ENCODE results near the gene NFATC2IP.
"Not testable (repeated sequence)": the region's sequence is repeated elsewhere in the genome, so short reads cannot be mapped to it uniquely, and the experiment has no call there.

The NFATC2IP gene

GRCh38 chr16:28967156-28967555 lies 16.4 kb downstream of the NFATC2IP start:
- no peak for DNase-seq

- DNase-seq: not testable (repeated sequence)
These were observed 19.0 kb downstream of the NFATC2IP start for GRCh38 chr16:28969696-28970095.

GRCh38 chr16:28974007-28974436 lies 23.3 kb downstream of the NFATC2IP start:
- peak in 44 of 56 donors; percentile 10 to 71 (median 46) for DNase-seq

GRCh38 chr16:28974437-28975157 lies 23.9 kb downstream of the NFATC2IP start, which contains the start of gene SPNS1:
TSS of gene SPNS1 (plus strand) at chr16:28974778. CDS start at chr16:28975152, 374 bp downstream.
- DNase-seq: peak; percentile 77 to 100 (median 96)

- peak in 4 of 56 donors; percentile 14 to 31 (median 23) for DNase-seq
These were observed 24.4 kb downstream of the NFATC2IP start for GRCh38 chr16:28975158-28975599.

- DNase-seq: no peak
These were observed 27.2 kb downstream of the NFATC2IP start for GRCh38 chr16:28977703-28978662.

- not testable (repeated sequence) for DNase-seq
These were observed 29.6 kb downstream of the NFATC2IP start for GRCh38 chr16:28980330-28980729.

GRCh38 chr16:28980929-28981328 lies 30.2 kb downstream of the NFATC2IP start:
- no peak for DNase-seq

- DNase-seq: no peak
These were observed 30.8 kb downstream of the NFATC2IP start for GRCh38 chr16:28981517-28981916.

GRCh38 chr16:28982418-28982817 lies 31.7 kb downstream of the NFATC2IP start:
- no peak for DNase-seq

GRCh38 chr16:28982949-28983348 lies 32.2 kb downstream of the NFATC2IP start:
- DNase-seq: no peak

GRCh38 chr16:28983644-28984043 lies 32.9 kb downstream of the NFATC2IP start:
- DNase-seq: no peak

- no peak for DNase-seq
These were observed 33.4 kb downstream of the NFATC2IP start for GRCh38 chr16:28984091-28984490.

- DNase-seq: no peak
These were observed 33.9 kb downstream of the NFATC2IP start, which contains the start of gene LAT for GRCh38 chr16:28984619-28985135. TSS of gene LAT (plus strand) at chr16:28985052. CDS start at chr16:28985418, 366 bp downstream.

- DNase-seq: no peak
These were observed 34.7 kb downstream of the NFATC2IP start for GRCh38 chr16:28985211-28986041.

GRCh38 chr16:28986046-28986445 lies 35.3 kb downstream of the NFATC2IP start:
- no peak for DNase-seq

- no peak for DNase-seq
These were observed 35.8 kb downstream of the NFATC2IP start for GRCh38 chr16:28986492-28986891.

GRCh38 chr16:28987170-28987853 lies 36.6 kb downstream of the NFATC2IP start:
- DNase-seq: no peak

GRCh38 chr16:28989363-28989762 lies 38.6 kb downstream of the NFATC2IP start:
- DNase-seq: no peak

All from amygdala (tissue), 56 donors.